IMR-90 (cell line): ENCODE measurements around the gene SLC5A1.

Source experiments
- BHLHE40 ChIP-seq: fragments of 150-350 bp; IDR thresholded peaks from 2 replicates; pipeline ENCODE4 v1.6.1; 2016; ENCODE audit warnings: mild to moderate bottlenecking, low read depth, low read length
- CEBPB ChIP-seq: IDR thresholded peaks from 2 replicates; pipeline ENCODE4 v1.6.1; 2012; ENCODE audit warnings: low read depth, low read length, improper control_type of control experiment
- CHD1 ChIP-seq: IDR thresholded peaks from 2 replicates; pipeline ENCODE4 v1.6.1; 2012; ENCODE audit warnings: low read depth, low read length, improper control_type of control experiment
- MAFK ChIP-seq: IDR thresholded peaks from 2 replicates; pipeline ENCODE4 v1.6.1; 2012; ENCODE audit warnings: low read depth, low read length, improper control_type of control experiment
- MXI1 ChIP-seq: IDR thresholded peaks from 2 replicates; pipeline ENCODE4 v1.6.1; 2012; ENCODE audit warnings: low read depth, mild to moderate bottlenecking, low read length, moderate library complexity, borderline replicate concordance
- POLR2A ChIP-seq: IDR thresholded peaks from 2 replicates; pipeline ENCODE4 v1.6.1; 2012; ENCODE audit warnings: mild to moderate bottlenecking, low read depth, low read length
- RAD21 ChIP-seq: IDR thresholded peaks from 2 replicates; pipeline ENCODE4 v1.6.1; 2012; ENCODE audit warnings: low read length, improper control_type of control experiment
- RCOR1 ChIP-seq: IDR thresholded peaks from 2 replicates; pipeline ENCODE4 v1.6.1; 2012; ENCODE audit warnings: mild to moderate bottlenecking, low read length, improper control_type of control experiment; ENCODE audit not compliant: insufficient replicate concordance
- RFX5 ChIP-seq: IDR thresholded peaks from 2 replicates; pipeline ENCODE4 v1.8.0; 2012; ENCODE audit warnings: low read depth, mild to moderate bottlenecking, low read length, moderate library complexity
- SMC3 ChIP-seq: fragments of 150-350 bp; IDR thresholded peaks from 2 replicates; pipeline ENCODE4 v1.6.1; 2016; ENCODE audit warnings: low read depth, mild to moderate bottlenecking, antibody characterized with exemption, low read length, moderate library complexity
- TF ChIP-seq, protein P1 (sequence below): conservative IDR thresholded peaks from 2 replicates; pipeline ENCODE4 v1.5.1; 2012; ENCODE audit warnings: mild to moderate bottlenecking, low read depth, low read length, improper control_type of control experiment
- TF ChIP-seq, protein P2 (sequence below): fragments of 150-350 bp; IDR thresholded peaks from 2 replicates; pipeline ENCODE4 v1.6.1; 2016; ENCODE audit warnings: low read depth, mild to moderate bottlenecking, low read length, moderate library complexity, borderline replicate concordance
- TF ChIP-seq, protein P3 (sequence below): fragments of 150-350 bp; IDR thresholded peaks from 2 replicates; pipeline ENCODE4 v1.6.1; 2017; ENCODE audit warnings: mild to moderate bottlenecking, antibody characterized with exemption, low read length, low read depth

DNA sequence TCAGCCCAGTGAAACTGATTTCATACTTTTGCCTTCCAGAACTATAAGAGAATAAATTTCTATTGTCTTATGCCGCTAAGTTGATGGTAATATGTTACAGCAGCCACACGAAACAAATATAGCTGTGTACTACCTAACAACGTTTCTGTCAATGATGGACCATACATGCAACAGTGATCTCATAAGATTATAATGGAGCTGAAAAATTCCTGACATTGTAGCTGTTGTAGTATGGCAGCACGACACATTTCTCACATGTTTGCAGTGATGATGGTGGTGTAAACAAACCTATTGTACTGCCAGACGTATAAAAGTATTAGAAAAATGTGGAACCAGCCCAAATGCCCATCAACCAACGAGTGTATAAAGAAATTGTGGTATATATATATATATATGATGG is 5.8 kb upstream of the SLC5A1 start:
- TF ChIP-seq, protein P1, sequence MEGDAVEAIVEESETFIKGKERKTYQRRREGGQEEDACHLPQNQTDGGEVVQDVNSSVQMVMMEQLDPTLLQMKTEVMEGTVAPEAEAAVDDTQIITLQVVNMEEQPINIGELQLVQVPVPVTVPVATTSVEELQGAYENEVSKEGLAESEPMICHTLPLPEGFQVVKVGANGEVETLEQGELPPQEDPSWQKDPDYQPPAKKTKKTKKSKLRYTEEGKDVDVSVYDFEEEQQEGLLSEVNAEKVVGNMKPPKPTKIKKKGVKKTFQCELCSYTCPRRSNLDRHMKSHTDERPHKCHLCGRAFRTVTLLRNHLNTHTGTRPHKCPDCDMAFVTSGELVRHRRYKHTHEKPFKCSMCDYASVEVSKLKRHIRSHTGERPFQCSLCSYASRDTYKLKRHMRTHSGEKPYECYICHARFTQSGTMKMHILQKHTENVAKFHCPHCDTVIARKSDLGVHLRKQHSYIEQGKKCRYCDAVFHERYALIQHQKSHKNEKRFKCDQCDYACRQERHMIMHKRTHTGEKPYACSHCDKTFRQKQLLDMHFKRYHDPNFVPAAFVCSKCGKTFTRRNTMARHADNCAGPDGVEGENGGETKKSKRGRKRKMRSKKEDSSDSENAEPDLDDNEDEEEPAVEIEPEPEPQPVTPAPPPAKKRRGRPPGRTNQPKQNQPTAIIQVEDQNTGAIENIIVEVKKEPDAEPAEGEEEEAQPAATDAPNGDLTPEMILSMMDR = no peak
- TF ChIP-seq, protein P2, sequence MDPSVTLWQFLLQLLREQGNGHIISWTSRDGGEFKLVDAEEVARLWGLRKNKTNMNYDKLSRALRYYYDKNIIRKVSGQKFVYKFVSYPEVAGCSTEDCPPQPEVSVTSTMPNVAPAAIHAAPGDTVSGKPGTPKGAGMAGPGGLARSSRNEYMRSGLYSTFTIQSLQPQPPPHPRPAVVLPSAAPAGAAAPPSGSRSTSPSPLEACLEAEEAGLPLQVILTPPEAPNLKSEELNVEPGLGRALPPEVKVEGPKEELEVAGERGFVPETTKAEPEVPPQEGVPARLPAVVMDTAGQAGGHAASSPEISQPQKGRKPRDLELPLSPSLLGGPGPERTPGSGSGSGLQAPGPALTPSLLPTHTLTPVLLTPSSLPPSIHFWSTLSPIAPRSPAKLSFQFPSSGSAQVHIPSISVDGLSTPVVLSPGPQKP = no peak
- TF ChIP-seq CEBPB = no peak
- TF ChIP-seq, protein P3, sequence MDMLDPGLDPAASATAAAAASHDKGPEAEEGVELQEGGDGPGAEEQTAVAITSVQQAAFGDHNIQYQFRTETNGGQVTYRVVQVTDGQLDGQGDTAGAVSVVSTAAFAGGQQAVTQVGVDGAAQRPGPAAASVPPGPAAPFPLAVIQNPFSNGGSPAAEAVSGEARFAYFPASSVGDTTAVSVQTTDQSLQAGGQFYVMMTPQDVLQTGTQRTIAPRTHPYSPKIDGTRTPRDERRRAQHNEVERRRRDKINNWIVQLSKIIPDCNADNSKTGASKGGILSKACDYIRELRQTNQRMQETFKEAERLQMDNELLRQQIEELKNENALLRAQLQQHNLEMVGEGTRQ = no peak
- TF ChIP-seq POLR2A = no peak
- TF ChIP-seq MAFK = no peak
- TF ChIP-seq CHD1 = no peak
- TF ChIP-seq RAD21 = no peak
- no peak for TF ChIP-seq MXI1
- no peak for TF ChIP-seq RFX5
- TF ChIP-seq RCOR1 = no peak
- TF ChIP-seq BHLHE40 = no peak
- TF ChIP-seq SMC3 = no peak
